ENCODE data around the gene B3GALT6. TPM values are rescaled to one million over a fixed set of nuclear protein-coding genes. Genes with fewer than 3 reads are reported as not detected.
"Not testable (repeated sequence)": the region's sequence is repeated elsewhere in the genome, so short reads cannot be mapped to it uniquely, and the experiment has no call there.

The B3GALT6 gene
- polyA plus RNA-seq, 10 donors = 12.1 to 21.2 (median 15.6) TPM

GRCh38 chr1:1241588-1242219 lies 9.7 kb downstream of the B3GALT6 start:
- no peak for DNase-seq

GRCh38 chr1:1242461-1243265 lies 10.6 kb downstream of the B3GALT6 start:
- DNase-seq = no peak

GRCh38 chr1:1243266-1243660 lies 11.2 kb downstream of the B3GALT6 start:
- no peak for DNase-seq

- no peak for DNase-seq
Observed at GRCh38 chr1:1243807-1244191, 11.8 kb downstream of the B3GALT6 start.

GRCh38 chr1:1244192-1244811 lies 12.3 kb downstream of the B3GALT6 start:
- no peak for DNase-seq

- no peak for DNase-seq
Observed at GRCh38 chr1:1245178-1245816, 13.3 kb downstream of the B3GALT6 start.

- DNase-seq = no peak
Observed at GRCh38 chr1:1245817-1246576, 14.0 kb downstream of the B3GALT6 start.

- peak in 1 of 3 donors; percentile 44 for DNase-seq
Observed at GRCh38 chr1:1246577-1247340, 14.7 kb downstream of the B3GALT6 start, which contains the start of gene C1QTNF12. C1QTNF12 (minus strand) TSS chr1:1246722; CDS start chr1:1246690, 32 bp downstream.

GRCh38 chr1:1247341-1247913 lies 15.4 kb downstream of the B3GALT6 start:
- DNase-seq = no peak

GRCh38 chr1:1248009-1248913 lies 16.2 kb downstream of the B3GALT6 start:
- not testable (repeated sequence) for DNase-seq

- DNase-seq = no peak
Observed at GRCh38 chr1:1250786-1251284, 18.8 kb downstream of the B3GALT6 start.

- no peak for DNase-seq
Observed at GRCh38 chr1:1253314-1253713, 21.3 kb downstream of the B3GALT6 start.

- DNase-seq = no peak
Observed at GRCh38 chr1:1253972-1254666, 22.1 kb downstream of the B3GALT6 start.

- DNase-seq = no peak
Observed at GRCh38 chr1:1254667-1254998, 22.6 kb downstream of the B3GALT6 start.

- no peak for DNase-seq
Observed at GRCh38 chr1:1255078-1255477, 23.0 kb downstream of the B3GALT6 start.

- no peak for DNase-seq
Observed at GRCh38 chr1:1255611-1256010, 23.6 kb downstream of the B3GALT6 start.

GRCh38 chr1:1256956-1257871 lies 25.2 kb downstream of the B3GALT6 start:
- no peak for DNase-seq

GRCh38 chr1:1259119-1259488 lies 27.1 kb downstream of the B3GALT6 start:
- no peak for DNase-seq
